Renal cortex interstitium (tissue), 15 donors: ENCODE measurements around the gene PDE1A. TPM values are rescaled to one million over a fixed set of nuclear protein-coding genes. Genes with fewer than 3 reads are reported as not detected.

Experiments
- DNase-seq, 11 donors: peaks; one replicate each; pipeline ENCODE4 v3.0.0-alpha.2; 2013; ENCODE audit warnings: low read depth in 9 of 11, low spot score in 4 of 11; ENCODE audit errors: extremely low read depth in 1 of 11
- long read RNA-seq, 16 experiments: transcript quantifications; one replicate each; lab custom pipeline, GENCODE V29; 2026
- polyA plus RNA-seq, 3 donors: library from polyadenylated mRNA; unstranded; fragments of 120-200 nt; gene quantifications; one replicate each; pipeline ENCODE4 v1.2.1, GENCODE V29; 2013; ENCODE audit not compliant: insufficient read length in 3 of 3

Gene PDE1A
- polyA plus RNA-seq: 10 to 100 TPM; 18.5 to 25.3 (median 22.8) TPM
- long read RNA-seq, donor 1, partial matches to known transcripts: 0 of 1 reads
- long read RNA-seq, donor 1, other reads (novel, unspliced or antisense): 0 of 1 reads
- long read RNA-seq, donor 2, partial matches to known transcripts: 0 of 1 reads
- long read RNA-seq, donor 2, other reads (novel, unspliced or antisense): 0 of 1 reads
- long read RNA-seq, donor 3, transcript PDE1A-201 (14 exons, 2,338 nt): major isoform, 6 of 6 reads
- long read RNA-seq, donor 3, partial matches to known transcripts: 0 of 6 reads
- long read RNA-seq, donor 3, other reads (novel, unspliced or antisense): 0 of 6 reads
- long read RNA-seq, donor 4, partial matches to known transcripts: 0 of 2 reads
- long read RNA-seq, donor 4, other reads (novel, unspliced or antisense): 0 of 2 reads
- long read RNA-seq, donor 5: 0 reads
- long read RNA-seq, donor 6, partial matches to known transcripts: 0 of 2 reads
- long read RNA-seq, donor 6, other reads (novel, unspliced or antisense): 0 of 2 reads
- long read RNA-seq, donor 7, transcript PDE1A-201 (14 exons, 2,338 nt): major isoform, 5 of 5 reads
- long read RNA-seq, donor 7, partial matches to known transcripts: 0 of 5 reads
- long read RNA-seq, donor 7, other reads (novel, unspliced or antisense): 0 of 5 reads
- long read RNA-seq, donor 8, partial matches to known transcripts: 0 of 3 reads
- long read RNA-seq, donor 8, other reads (novel, unspliced or antisense): 0 of 3 reads
- long read RNA-seq, donor 9, partial matches to known transcripts: 0 of 3 reads
- long read RNA-seq, donor 9, other reads (novel, unspliced or antisense): 0 of 3 reads
- long read RNA-seq, donor 10: 0 reads
- long read RNA-seq, donor 11: 0 reads
- long read RNA-seq, donor 12, partial matches to known transcripts: 0 of 1 reads
- long read RNA-seq, donor 12, other reads (novel, unspliced or antisense): 0 of 1 reads
- long read RNA-seq, donor 13, partial matches to known transcripts: 0 of 2 reads
- long read RNA-seq, donor 13, other reads (novel, unspliced or antisense): 0 of 2 reads
- long read RNA-seq, donor 14, transcript PDE1A-201 (14 exons, 2,338 nt): major isoform, 5 of 5 reads
- long read RNA-seq, donor 14, partial matches to known transcripts: 0 of 5 reads
- long read RNA-seq, donor 14, other reads (novel, unspliced or antisense): 0 of 5 reads
- long read RNA-seq, donor 15, partial matches to known transcripts: 0 of 1 reads
- long read RNA-seq, donor 15, other reads (novel, unspliced or antisense): 0 of 1 reads
- long read RNA-seq, donor 16, partial matches to known transcripts: 0 of 4 reads
- long read RNA-seq, donor 16, other reads (novel, unspliced or antisense): 0 of 4 reads

GRCh38 chr2:182426918-182427240, at the start of gene PDE1A:
TSS of gene PDE1A (minus strand) at chr2:182427036.
- DNase-seq: peak in 1 of 11 donors; percentile 32

GRCh38 chr2:182473635-182474034, 46.8 kb upstream of the PDE1A start:
- DNase-seq: no peak

GRCh38 chr2:182463760-182464159, 36.9 kb upstream of the PDE1A start:
- no peak for DNase-seq

- DNase-seq: no peak
These were observed 29.9 kb upstream of the PDE1A start for GRCh38 chr2:182456784-182457183.

- DNase-seq: no peak
These were observed 25.7 kb upstream of the PDE1A start for GRCh38 chr2:182452456-182452990.

- DNase-seq: no peak
These were observed 21.5 kb upstream of the PDE1A start for GRCh38 chr2:182448371-182448770.

- no peak for DNase-seq
These were observed 21.0 kb upstream of the PDE1A start for GRCh38 chr2:182447863-182448262.

- no peak for DNase-seq
These were observed 20.3 kb upstream of the PDE1A start for GRCh38 chr2:182447163-182447562.

- no peak for DNase-seq
These were observed 19.3 kb upstream of the PDE1A start for GRCh38 chr2:182446087-182446486.

- DNase-seq: no peak
These were observed 18.6 kb upstream of the PDE1A start for GRCh38 chr2:182445391-182445965.

- no peak for DNase-seq
These were observed 18.0 kb upstream of the PDE1A start for GRCh38 chr2:182444806-182445205.

GRCh38 chr2:182444170-182444569, 17.3 kb upstream of the PDE1A start:
- DNase-seq: no peak

GRCh38 chr2:182436252-182436651, 9.4 kb upstream of the PDE1A start:
- DNase-seq: no peak

- DNase-seq: no peak
These were observed 8.9 kb upstream of the PDE1A start for GRCh38 chr2:182435754-182436153.

- DNase-seq: no peak
These were observed 5.2 kb upstream of the PDE1A start for GRCh38 chr2:182432051-182432450.

- no peak for DNase-seq
These were observed 1.6 kb upstream of the PDE1A start for GRCh38 chr2:182428476-182428875.

GRCh38 chr2:182426082-182426917, 536 bp downstream of the PDE1A start:
- no peak for DNase-seq

GRCh38 chr2:182422864-182423263, 4.0 kb downstream of the PDE1A start:
- no peak for DNase-seq
